Tibial nerve (tissue), 4 donors: Measurements from ENCODE around the gene KDM4B. TPM values are rescaled to one million over a fixed set of nuclear protein-coding genes. Genes with fewer than 3 reads are reported as not detected.

Source experiments
- DNase-seq, 2 donors: peaks; one replicate each; pipeline ENCODE4 v3.0.0-alpha.2; 2019; ENCODE audit warnings: low spot score in 2 of 2
- H3K27ac ChIP-seq, 4 donors: fragments of 200-600 bp; sonication (generic) in 3 of 4; one replicate each; pipeline ENCODE4 v1.5.1; 2017 to 2019; ENCODE audit warnings: mild to moderate bottlenecking in 1 of 4
- H3K27me3 ChIP-seq, 2 donors: fragments of 200-600 bp; sonication (generic) in 1 of 2; one replicate each; pipeline versions ENCODE4 v1.5.1 to v1.6.0; 2017 to 2019
- H3K36me3 ChIP-seq, 3 donors: fragments of 200-600 bp; sonication (generic); one replicate each; pipeline ENCODE4 v1.5.1; 2018 to 2019
- H3K4me1 ChIP-seq, 4 donors: fragments of 200-600 bp; sonication (generic) in 3 of 4; one replicate each; pipeline ENCODE4 v1.5.1; 2017 to 2019
- H3K4me3 ChIP-seq, 4 donors: fragments of 200-600 bp; sonication (generic) in 3 of 4; one replicate each; pipeline ENCODE4 v1.5.1; 2017 to 2019; ENCODE audit warnings: mild to moderate bottlenecking in 1 of 4, moderate library complexity in 1 of 4
- H3K9me3 ChIP-seq, 4 donors: fragments of 200-600 bp; sonication (generic) in 3 of 4; one replicate each; pipeline ENCODE4 v1.5.1; 2017 to 2019
- CTCF ChIP-seq, 5 experiments: fragments of 200-600 bp in 3 of 5; fragments of 450-650 bp in 2 of 5; sonication (generic) in 3 of 5; IDR thresholded peaks; one replicate each; pipeline ENCODE4 v1.5.1; 2016 to 2019; ENCODE audit warnings: antibody characterized with exemption in 5 of 5, mild to moderate bottlenecking in 3 of 5, moderate library complexity in 2 of 5
- EP300 ChIP-seq, 2 donors: sonication (generic); formaldehyde crosslinking; IDR thresholded peaks; one replicate each; pipeline ENCODE4 v1.6.1; 2017; ENCODE audit warnings: antibody characterized with exemption in 2 of 2, mild to moderate bottlenecking in 1 of 2
- POLR2A ChIP-seq, 2 donors: fragments of 450-650 bp; IDR thresholded peaks; one replicate each; pipeline ENCODE4 v1.6.1; 2017; ENCODE audit warnings: antibody characterized with exemption in 2 of 2, mild to moderate bottlenecking in 2 of 2, moderate library complexity in 2 of 2
- WGBS, 2 donors: methylation state at CpG; one replicate each; pipeline ENCODE4 v1.1.5; 2018; 5-methylcytosine and 5-hydroxymethylcytosine counted together
- total RNA-seq, 4 donors: library from RNA; depleted of rRNA; stranded (reverse); fragments of >200 nt; gene quantifications; one replicate each; pipeline ENCODE4 v1.1.0, GENCODE V29; 2016

KDM4B gene
- total RNA-seq, 4 donors from 2014 or later = 37.8 to 72.4 (median 57.2) TPM

GRCh38 chr19:5031231-5032100 is 62.6 kb downstream of the KDM4B start:
- H3K9me3 ChIP-seq = no peaks in the 10 kb centered on the region
- H3K27ac ChIP-seq = peak overlapping the region in 1 of 4 donors; percentile 26
- no peak overlapping the region for H3K4me3 ChIP-seq
- no peaks in the 10 kb centered on the region for H3K27me3 ChIP-seq
- WGBS, 2 donors = 37 to 44% methylated on average over 13 to 21 of the region's 29 CpGs
- TF ChIP-seq EP300 (IDR thresholded peaks at IDR 0.05) (no peak), CTCF (IDR thresholded peaks at IDR 0.05) (peak; percentile 87 to 97 (median 90)), POLR2A (IDR thresholded peaks at IDR 0.05) (no peak)
- peaks cover 0 to 61% (median 22%) of the 10 kb centered on the region in 4 donors for H3K4me1 ChIP-seq
- H3K36me3 ChIP-seq = peaks cover 0 to 37% (median 0%) of the 10 kb centered on the region in 3 donors
- DNase-seq = peak; percentile 79 to 90

DNA sequence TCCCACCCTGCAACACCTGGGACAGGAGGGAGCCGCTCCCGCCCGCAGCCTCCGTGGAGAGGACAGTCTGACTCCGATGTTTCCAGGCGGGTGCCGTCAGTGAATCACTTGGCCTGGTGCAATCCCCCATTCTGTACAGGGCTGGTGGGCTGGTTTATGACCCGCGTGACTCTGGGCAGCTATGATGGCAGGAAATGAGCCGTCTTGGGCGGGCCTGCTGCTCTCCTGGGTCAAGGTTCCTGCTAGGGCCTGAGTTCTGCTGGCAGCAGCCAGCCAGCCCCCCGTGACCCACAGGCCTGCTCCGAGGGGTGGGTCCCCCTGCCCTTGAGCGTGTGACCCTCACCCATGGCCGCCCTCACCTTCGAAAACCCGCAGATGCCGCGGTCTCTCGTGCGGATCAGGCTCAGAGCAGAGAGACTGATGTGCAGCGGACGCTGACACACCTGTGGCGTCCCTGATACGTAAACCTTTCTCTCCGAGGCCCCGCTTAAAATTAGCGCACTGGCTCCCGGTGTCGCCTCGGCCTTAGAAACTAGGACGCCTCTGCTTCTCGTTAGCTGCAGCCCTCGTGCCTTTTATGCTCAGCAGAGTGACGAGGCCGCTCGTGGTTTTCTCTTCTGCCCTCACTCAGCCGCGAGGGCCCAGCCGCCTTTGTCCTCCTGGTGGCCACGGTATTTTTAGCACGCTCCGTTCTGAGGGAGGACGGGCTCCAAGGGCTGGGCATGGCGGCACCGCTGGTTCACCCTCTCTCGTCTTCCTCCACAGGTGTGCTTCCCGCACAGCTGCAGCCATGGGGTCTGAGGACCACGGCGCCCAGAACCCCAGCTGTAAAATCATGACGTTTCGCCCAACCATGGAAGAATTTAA is 63.4 kb downstream of the KDM4B start:
- Histone ChIP-seq H3K36me3 (peaks cover 0 to 37% (median 0%) of the 10 kb centered on the region in 3 donors), H3K4me3 (no peak overlapping the region), H3K9me3 (no peaks in the 10 kb centered on the region), H3K27me3 (no peaks in the 10 kb centered on the region), H3K27ac (no peak overlapping the region), H3K4me1 (peaks cover 0 to 61% (median 25%) of the 10 kb centered on the region in 4 donors)
- DNase-seq = no peak
- TF ChIP-seq EP300 (IDR thresholded peaks at IDR 0.05) = no peak
- TF ChIP-seq POLR2A (IDR thresholded peaks at IDR 0.05) = no peak
- no peak for TF ChIP-seq CTCF (IDR thresholded peaks at IDR 0.05)
- WGBS, 2 donors = 85 to 87% methylated on average over 46 to 51 of the region's 52 CpGs

DNA sequence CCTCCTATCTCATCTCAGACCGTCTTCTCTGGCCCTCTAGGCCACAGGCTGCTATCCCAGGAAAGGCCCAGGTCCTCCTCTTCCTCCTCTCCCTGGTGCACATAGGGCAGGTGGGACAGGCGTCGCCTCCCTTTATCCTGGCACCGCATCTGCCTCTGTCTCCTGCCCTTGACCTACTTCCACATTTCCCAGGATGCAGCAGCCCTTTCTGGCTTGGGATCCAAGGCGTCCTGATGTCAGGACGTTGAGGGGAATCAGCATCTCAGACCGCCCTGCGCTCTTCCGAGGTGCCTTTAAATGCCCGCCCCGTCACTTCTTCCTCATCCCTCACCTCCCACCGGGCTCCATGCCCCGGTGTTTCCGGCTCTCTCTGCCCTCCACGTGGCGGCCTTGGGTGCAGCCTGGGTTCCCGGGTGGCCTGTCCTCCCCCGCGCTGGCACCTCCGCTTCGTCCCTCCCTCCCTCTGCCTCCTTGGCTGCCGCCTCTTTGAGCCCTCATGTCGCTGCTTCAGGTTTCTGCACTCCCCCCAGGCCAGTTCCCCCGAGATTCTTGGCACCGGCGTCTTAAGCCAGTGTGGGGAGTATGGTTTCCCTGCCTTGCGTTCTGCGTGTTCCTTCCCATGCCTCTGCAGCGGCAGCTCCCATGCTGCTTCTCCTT is 66.3 kb downstream of the KDM4B start:
- DNase-seq = no peak
- WGBS, 2 donors = 72 to 79% methylated on average over 29 of the region's 29 CpGs
- Histone ChIP-seq H3K4me3 (no peak overlapping the region), H3K27me3 (no peaks in the 10 kb centered on the region), H3K4me1 (peaks cover 0 to 71% (median 33%) of the 10 kb centered on the region in 4 donors), H3K27ac (no peak overlapping the region), H3K9me3 (no peaks in the 10 kb centered on the region), H3K36me3 (peaks cover 0 to 47% (median 3%) of the 10 kb centered on the region in 3 donors)
- no peak for TF ChIP-seq EP300 (IDR thresholded peaks at IDR 0.05)
- no peak for TF ChIP-seq POLR2A (IDR thresholded peaks at IDR 0.05)
- no peak for TF ChIP-seq CTCF (IDR thresholded peaks at IDR 0.05)

DNA sequence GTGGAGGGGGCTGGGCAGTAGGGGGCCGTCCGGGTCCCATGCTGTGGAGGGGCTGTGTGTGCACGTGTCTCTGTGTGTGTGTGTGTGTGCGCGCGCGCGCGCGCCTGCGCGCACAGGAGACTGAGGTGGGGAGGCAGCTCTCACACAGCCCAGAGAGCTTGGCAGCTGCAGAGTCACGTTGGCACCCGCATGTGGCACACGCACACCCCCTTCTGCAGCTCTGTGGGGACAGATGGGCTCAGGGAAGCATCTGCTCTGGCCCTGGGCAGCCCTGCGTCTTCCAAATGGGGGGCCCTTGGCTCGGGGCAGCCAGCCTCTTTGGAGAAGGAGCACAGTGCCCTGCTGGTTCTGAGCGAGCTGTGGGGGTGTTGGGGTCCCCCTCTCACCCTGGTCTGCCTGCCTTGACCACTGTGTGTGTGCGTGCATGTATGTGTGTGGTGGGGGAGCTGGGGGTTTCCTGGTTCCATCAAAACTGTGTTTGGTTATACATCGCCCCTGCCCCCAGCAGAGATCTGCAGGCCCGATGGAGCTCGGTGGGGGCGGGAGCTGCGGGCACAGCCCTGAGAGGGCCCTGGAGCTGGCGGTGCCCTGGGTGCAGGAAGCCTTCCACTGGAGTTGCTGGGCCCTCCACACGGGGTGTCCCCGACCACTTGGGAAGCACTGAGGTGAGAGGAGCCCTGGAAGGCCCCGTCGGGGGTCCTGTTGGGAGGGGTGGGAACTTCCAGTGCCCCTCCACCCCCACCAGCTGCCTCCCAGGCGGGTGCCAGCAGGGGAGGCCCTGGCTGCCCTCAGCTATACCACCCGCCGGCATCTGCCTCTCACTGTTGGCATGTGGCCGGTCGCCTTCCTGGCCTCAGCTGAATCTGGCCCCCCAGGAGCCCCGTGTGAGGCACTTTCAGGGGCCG is 67.1 kb downstream of the KDM4B start:
- WGBS, 2 donors = 62 to 77% methylated on average over 25 to 26 of the region's 36 CpGs
- H3K9me3 ChIP-seq = no peaks in the 10 kb centered on the region
- no peak for TF ChIP-seq POLR2A (IDR thresholded peaks at IDR 0.05)
- TF ChIP-seq CTCF (IDR thresholded peaks at IDR 0.05) = no peak
- no peak for TF ChIP-seq EP300 (IDR thresholded peaks at IDR 0.05)
- peak overlapping the region in 3 of 4 donors; percentile 17 to 76 (median 70) for H3K27ac ChIP-seq
- no peak for DNase-seq
- H3K4me1 ChIP-seq = peaks cover 0 to 63% (median 32%) of the 10 kb centered on the region in 4 donors
- H3K27me3 ChIP-seq = no peaks in the 10 kb centered on the region
- peaks cover 0 to 55% (median 7%) of the 10 kb centered on the region in 3 donors for H3K36me3 ChIP-seq
- peak overlapping the region in 1 of 4 donors; percentile 12 for H3K4me3 ChIP-seq
